ENCODE data around the gene TBC1D30.
"Not testable (repeated sequence)": the region's sequence is repeated elsewhere in the genome, so short reads cannot be mapped to it uniquely, and the experiment has no call there.

TBC1D30 gene

GRCh38 chr12:64835901-64836300, 11.5 kb downstream of the TBC1D30 start:
- Histone ChIP-seq H3K9ac (no peak overlapping the region), H3K9me3 (replicated peaks in 1 of 11) (peaks cover 0 to 12% (median 9%) of the 10 kb centered on the region in 11 experiments; a peak in 10 of 22 replicates), H3K4me2 (no peak overlapping the region), H3K27ac (no peak overlapping the region), H3K36me3 (peaks cover 0 to 3% (median 0%) of the 10 kb centered on the region in 11 experiments; a peak in 2 of 22 replicates), H3K4me1 (no peaks in the 10 kb centered on the region), H3K4me3 (no peak overlapping the region), H4K20me1 (no peaks in the 10 kb centered on the region), H3K27me3 (no peaks in the 10 kb centered on the region)
- TF ChIP-seq Cebpa-rat (IDR thresholded peaks at IDR 0.05) = no peak

DNA sequence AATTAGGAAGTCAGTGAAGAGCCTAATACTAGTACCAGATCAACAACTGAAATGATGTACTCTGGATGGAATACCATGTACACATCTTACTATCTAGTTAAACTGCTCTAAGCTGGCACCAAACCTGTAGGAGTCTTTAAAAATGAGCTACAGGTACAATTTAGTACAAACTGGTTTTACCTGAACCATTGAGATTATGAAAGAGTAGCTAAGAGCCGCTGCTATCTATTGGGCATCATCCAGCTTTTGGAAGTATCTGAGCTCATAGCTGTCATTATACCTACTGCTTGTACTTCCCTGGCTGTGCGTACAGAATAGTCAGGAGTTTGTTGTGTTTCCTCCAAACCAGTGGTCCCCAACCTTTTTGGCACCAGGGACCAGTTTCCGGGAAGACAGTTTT, 12.4 kb downstream of the TBC1D30 start:
- H3K4me2 ChIP-seq = no peak overlapping the region
- H3K27ac ChIP-seq = no peak overlapping the region
- no peak overlapping the region for H3K4me3 ChIP-seq
- TF ChIP-seq Cebpa-rat (IDR thresholded peaks at IDR 0.05) = no peak
- H3K36me3 ChIP-seq = peaks cover 0 to 3% (median 0%) of the 10 kb centered on the region in 11 experiments; a peak in 2 of 22 replicates
- no peak overlapping the region for H3K9ac ChIP-seq
- H3K27me3 ChIP-seq = no peaks in the 10 kb centered on the region
- no peaks in the 10 kb centered on the region for H4K20me1 ChIP-seq
- no peaks in the 10 kb centered on the region for H3K4me1 ChIP-seq
- peaks cover 0 to 12% (median 9%) of the 10 kb centered on the region in 11 experiments; a peak in 10 of 22 replicates for H3K9me3 ChIP-seq (replicated peaks in 1 of 11)

- H3K4me3 ChIP-seq = no peak overlapping the region
- TF ChIP-seq Cebpa-rat (IDR thresholded peaks at IDR 0.05) = no peak
- no peak overlapping the region for H3K27ac ChIP-seq
- no peaks in the 10 kb centered on the region for H3K4me1 ChIP-seq
- no peak overlapping the region for H3K4me2 ChIP-seq
- H3K9ac ChIP-seq = no peak overlapping the region
- peaks cover 0 to 3% (median 0%) of the 10 kb centered on the region in 11 experiments; a peak in 2 of 22 replicates for H3K36me3 ChIP-seq
- H4K20me1 ChIP-seq = no peaks in the 10 kb centered on the region
- no peaks in the 10 kb centered on the region for H3K27me3 ChIP-seq
- H3K9me3 ChIP-seq (replicated peaks in 1 of 11) = peaks cover 0 to 8% (median 5%) of the 10 kb centered on the region in 11 experiments; a peak in 10 of 22 replicates
These were observed 13.0 kb downstream of the TBC1D30 start for GRCh38 chr12:64837427-64837826.

GRCh38 chr12:64840119-64840518, 15.7 kb downstream of the TBC1D30 start:
- no peaks in the 10 kb centered on the region for H3K4me1 ChIP-seq
- H3K4me2 ChIP-seq = no peak overlapping the region
- no peak for TF ChIP-seq Cebpa-rat (IDR thresholded peaks at IDR 0.05)
- H4K20me1 ChIP-seq = no peaks in the 10 kb centered on the region
- no peak overlapping the region for H3K9ac ChIP-seq
- no peaks in the 10 kb centered on the region for H3K9me3 ChIP-seq (replicated peaks in 1 of 11)
- H3K4me3 ChIP-seq = no peak overlapping the region
- no peaks in the 10 kb centered on the region for H3K27me3 ChIP-seq
- peaks cover 0 to 3% (median 0%) of the 10 kb centered on the region in 11 experiments; a peak in 1 of 22 replicates for H3K36me3 ChIP-seq
- H3K27ac ChIP-seq = no peak overlapping the region

DNA sequence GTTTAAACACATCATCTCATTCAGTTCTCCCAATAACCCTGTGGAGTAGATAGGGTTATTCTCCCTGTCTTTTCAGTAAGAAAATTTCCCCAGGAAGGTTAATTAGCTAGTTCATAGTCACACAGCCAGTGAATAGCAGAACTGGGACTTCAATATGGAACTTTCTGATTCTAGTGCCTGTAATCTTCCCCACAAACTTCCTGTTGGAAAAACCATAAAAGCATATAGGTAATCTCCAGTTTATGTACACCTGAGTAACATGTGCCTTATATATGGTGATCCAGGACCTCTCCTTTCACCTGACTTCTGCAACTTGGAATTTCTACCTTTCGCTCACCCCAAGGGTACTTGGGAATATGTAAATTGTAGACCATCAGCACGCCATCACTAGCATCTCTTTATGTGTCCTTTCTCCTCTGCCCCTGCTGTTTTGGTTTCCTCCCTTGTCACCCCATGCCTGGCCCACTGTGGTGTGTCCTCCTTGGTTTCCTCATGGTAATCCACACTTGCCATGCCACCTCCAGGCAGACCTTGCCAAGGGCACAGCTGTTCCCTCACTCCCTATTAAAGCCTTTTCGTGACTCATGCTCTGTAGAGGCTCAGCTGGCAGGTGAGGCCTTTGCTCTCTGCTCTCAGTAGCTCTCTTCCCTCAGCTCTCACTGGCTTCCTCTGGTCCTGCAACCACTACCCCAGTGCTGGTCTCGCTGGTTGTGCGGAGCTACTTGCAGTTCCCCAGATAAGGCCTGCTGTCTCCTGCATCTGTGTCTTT, 16.7 kb downstream of the TBC1D30 start:
- no peaks in the 10 kb centered on the region for H3K9me3 ChIP-seq (replicated peaks in 1 of 11)
- peaks cover 0 to 3% (median 0%) of the 10 kb centered on the region in 11 experiments; a peak in 1 of 22 replicates for H3K36me3 ChIP-seq
- TF ChIP-seq Cebpa-rat (IDR thresholded peaks at IDR 0.05) = no peak
- no peak overlapping the region for H3K27ac ChIP-seq
- no peaks in the 10 kb centered on the region for H3K27me3 ChIP-seq
- no peaks in the 10 kb centered on the region for H3K4me1 ChIP-seq
- H3K9ac ChIP-seq = no peak overlapping the region
- no peak overlapping the region for H3K4me2 ChIP-seq
- H4K20me1 ChIP-seq = no peaks in the 10 kb centered on the region
- no peak overlapping the region for H3K4me3 ChIP-seq

- not testable (repeated sequence) for H3K4me1 ChIP-seq, H3K4me3 ChIP-seq, H3K4me2 ChIP-seq, H3K9ac ChIP-seq, H3K27me3 ChIP-seq, H3K27ac ChIP-seq, H3K36me3 ChIP-seq, H4K20me1 ChIP-seq
- peaks cover 7 to 48% (median 20%) of the 10 kb centered on the region in 11 experiments; a peak in 20 of 22 replicates for H3K9me3 ChIP-seq (replicated peaks in 1 of 11)
These were observed 24.0 kb downstream of the TBC1D30 start for GRCh38 chr12:64848409-64848808.

GRCh38 chr12:64858882-64859605, 34.6 kb downstream of the TBC1D30 start:
- H3K4me2 ChIP-seq = no peak overlapping the region
- TF ChIP-seq Cebpa-rat (IDR thresholded peaks at IDR 0.05) = no peak
- no peaks in the 10 kb centered on the region for H3K9me3 ChIP-seq (replicated peaks in 1 of 11)
- H3K27ac ChIP-seq = no peak overlapping the region
- H3K9ac ChIP-seq = no peak overlapping the region
- no peaks in the 10 kb centered on the region for H3K36me3 ChIP-seq
- no peaks in the 10 kb centered on the region for H3K4me1 ChIP-seq
- no peaks in the 10 kb centered on the region for H3K27me3 ChIP-seq
- no peak overlapping the region for H3K4me3 ChIP-seq
- H4K20me1 ChIP-seq = no peaks in the 10 kb centered on the region

- Histone ChIP-seq H4K20me1 (no peaks in the 10 kb centered on the region), H3K4me3 (no peak overlapping the region), H3K9me3 (replicated peaks in 1 of 11) (no peaks in the 10 kb centered on the region), H3K4me1 (no peaks in the 10 kb centered on the region), H3K36me3 (no peaks in the 10 kb centered on the region), H3K4me2 (no peak overlapping the region), H3K27me3 (no peaks in the 10 kb centered on the region), H3K9ac (no peak overlapping the region), H3K27ac (no peak overlapping the region)
- TF ChIP-seq Cebpa-rat (IDR thresholded peaks at IDR 0.05) = no peak
These were observed 36.1 kb downstream of the TBC1D30 start for GRCh38 chr12:64860446-64860998.

- no peaks in the 10 kb centered on the region for H3K36me3 ChIP-seq
- TF ChIP-seq Cebpa-rat (IDR thresholded peaks at IDR 0.05) = no peak
- no peaks in the 10 kb centered on the region for H4K20me1 ChIP-seq
- no peaks in the 10 kb centered on the region for H3K9me3 ChIP-seq (replicated peaks in 1 of 11)
- H3K27me3 ChIP-seq = no peaks in the 10 kb centered on the region
- no peak overlapping the region for H3K4me3 ChIP-seq
- H3K27ac ChIP-seq = no peak overlapping the region
- no peaks in the 10 kb centered on the region for H3K4me1 ChIP-seq
- H3K4me2 ChIP-seq = no peak overlapping the region
- H3K9ac ChIP-seq = no peak overlapping the region
These were observed 39.9 kb downstream of the TBC1D30 start for GRCh38 chr12:64864319-64864718.

Measured in BLaER1 treated with 17β-estradiol and CSF1 and Interleukin-3, amounts not matched to agents 10 nM and 100 nM (cell line).